GM18505 (cell line): ENCODE data around the gene MGST1.
"Not testable (repeated sequence)": the region's sequence is repeated elsewhere in the genome, so short reads cannot be mapped to it uniquely, and the experiment has no call there.

Experiments used
- ATAC-seq: cut with Tn5 transposase; IDR thresholded peaks from one replicate; pipeline ENCODE4 v1.9.1; 2021; ENCODE audit not compliant: unreplicated experiment
- POLR2A ChIP-seq: IDR thresholded peaks from 4 replicates; pipeline ENCODE4 v1.6.1; 2011; ENCODE audit warnings: borderline replicate concordance; ENCODE audit not compliant: insufficient read depth, insufficient read length; ENCODE audit errors: extremely low read depth

MGST1 gene

DNA sequence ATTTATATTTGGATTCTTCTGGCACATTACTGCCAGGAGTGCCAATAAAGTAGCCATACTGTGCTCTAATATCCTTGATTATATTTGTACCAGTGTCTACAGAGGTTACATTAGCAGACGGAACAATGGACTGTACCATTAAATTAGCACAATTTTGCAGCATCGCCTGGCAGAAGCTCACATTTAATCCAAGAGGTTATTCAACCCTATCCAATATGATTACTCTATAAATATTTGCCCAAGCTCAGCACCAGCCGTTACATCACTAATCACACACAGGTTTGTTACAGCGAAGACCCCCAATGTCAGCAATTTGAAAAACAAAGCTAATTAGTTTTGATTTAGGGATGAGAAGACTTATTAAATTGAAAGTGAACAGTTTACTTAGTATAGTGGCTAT lies 16.9 kb upstream of the MGST1 start:
- no peak for TF ChIP-seq POLR2A
- ATAC-seq = no peak

DNA sequence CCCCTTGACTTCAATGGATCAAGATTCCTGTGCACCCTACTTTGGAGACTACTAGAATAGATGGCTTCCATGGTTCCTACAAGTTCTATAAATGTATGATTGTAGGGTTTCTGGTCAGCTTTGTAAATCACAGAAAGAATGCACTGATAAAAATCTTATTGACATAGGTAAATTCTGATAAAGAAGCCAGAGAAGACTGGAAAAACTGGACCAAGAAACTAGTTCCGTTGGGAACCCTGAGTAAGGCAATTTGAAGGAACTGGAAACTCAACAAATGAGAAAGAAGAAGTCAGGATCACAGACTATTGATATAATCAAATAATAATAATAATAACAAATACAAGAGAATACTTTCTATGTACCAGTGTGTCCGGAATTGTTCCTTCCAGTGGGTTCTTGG lies 15.4 kb upstream of the MGST1 start:
- no peak for ATAC-seq
- no peak for TF ChIP-seq POLR2A

DNA sequence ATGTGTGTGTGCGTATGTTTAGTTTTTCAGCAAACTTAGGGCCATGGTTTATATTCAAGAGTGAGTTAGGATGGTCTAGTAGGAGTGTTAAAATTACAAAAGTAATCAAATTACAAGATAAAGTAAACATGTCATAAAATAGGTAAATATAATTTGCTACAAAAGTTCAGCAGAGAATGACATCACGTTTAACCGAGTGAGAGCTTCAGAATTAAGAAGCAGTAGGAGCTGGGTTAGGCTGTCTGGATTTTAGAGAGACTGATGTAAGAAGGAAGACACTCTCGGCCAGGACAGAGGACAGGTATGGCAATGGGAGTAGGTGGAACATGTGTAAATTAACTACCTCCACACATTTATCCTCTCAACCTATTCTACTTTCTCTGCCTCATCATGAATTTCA lies 11.6 kb upstream of the MGST1 start:
- no peak for ATAC-seq
- TF ChIP-seq POLR2A = no peak

DNA sequence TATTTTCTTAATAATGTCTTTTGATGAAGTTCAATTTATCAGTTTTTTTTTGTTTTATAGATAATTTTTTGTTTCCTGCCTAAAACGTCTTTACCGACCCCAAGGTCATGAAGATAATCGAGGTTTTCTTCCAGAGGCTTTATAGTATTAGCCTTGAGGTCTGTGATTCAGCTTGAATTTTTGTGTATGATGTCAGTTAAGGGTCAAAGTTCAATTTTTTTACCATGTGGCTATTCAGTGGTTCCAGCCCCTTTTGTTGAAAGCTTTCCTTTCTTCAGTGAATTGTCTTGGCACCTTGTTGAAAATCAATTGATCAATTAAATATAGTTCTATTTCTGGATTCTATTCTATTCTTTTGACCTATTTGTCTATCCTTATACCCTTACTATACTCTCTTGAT lies 3.2 kb upstream of the MGST1 start:
- ATAC-seq = no peak

DNA sequence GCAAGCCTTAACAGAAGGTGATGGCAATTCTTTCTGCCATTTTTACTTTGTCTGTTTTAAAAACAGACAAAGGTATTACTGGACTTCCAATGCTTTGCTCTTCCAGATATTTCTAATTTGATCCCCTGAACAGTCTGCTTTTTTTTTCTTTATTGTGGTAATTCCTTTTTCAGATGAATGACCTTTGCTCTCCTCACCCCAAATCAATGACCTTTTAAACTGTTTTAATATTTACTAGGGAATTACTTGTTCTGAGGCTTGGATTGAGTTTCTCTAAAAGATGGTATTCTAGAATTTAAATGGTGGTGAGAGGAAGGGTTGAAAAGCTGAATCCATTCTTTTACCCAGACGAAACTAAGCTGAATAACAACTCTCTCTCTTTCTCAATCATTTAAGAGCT lies 2.3 kb upstream of the MGST1 start:
- no peak for TF ChIP-seq POLR2A
- ATAC-seq = no peak

More for the DNA sequence above, 3.2 kb upstream of the MGST1 start:
- TF ChIP-seq POLR2A = no peak

DNA sequence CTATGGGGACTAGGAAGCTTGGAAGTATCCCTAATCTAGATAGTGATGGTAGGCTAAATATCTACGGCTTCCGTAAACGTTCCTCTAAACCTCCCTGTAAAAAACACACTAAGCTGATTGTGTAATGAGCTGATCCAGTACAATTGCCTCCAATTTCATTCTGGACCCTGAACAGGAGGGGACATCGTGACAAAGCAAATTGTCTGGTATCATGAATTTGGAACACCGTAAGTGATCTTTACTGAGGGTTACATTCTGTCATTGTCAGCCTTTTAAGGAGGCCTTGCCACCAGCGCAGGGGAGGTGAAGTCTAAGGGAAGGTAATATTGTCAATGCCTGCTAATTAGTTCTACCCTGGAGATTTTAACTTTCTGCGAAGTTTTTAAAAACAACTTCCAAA lies 487 bp upstream of the MGST1 start:
- no peak for TF ChIP-seq POLR2A
- no peak for ATAC-seq

DNA sequence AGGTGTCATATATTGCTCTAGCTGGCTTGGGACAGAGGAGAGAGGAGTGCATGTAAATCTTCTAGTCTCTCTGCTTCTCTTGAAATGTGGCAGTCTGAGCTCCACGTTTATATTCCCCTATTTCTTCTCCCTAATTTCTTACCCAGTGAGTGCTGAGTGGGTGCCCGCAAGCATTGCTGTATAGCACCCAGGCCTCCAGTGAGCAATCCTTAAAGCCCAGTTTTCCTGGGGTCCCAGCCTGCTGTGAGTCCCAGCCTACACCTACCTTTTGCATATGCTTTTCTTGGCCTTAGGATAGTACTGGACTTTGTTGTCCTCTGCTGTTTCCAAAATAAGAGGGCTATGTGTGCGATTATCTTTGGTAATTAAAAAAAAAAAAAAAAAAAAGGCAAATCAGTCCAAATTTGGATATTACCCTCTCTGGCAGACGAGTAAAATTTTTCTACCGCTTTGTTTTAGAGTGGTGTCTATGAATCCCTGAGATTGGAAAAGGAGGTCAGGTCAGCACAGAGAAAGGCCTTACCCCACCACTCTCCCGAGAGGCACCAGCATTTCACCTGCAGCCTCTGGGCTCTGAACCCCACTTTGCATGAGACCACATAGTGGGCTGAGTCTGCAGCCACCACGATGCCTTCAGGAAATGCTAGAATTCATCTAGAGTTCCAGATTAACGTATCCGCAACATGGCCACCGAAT lies 1.1 kb downstream of the MGST1 start:
- peak; percentile 45 for ATAC-seq

DNA sequence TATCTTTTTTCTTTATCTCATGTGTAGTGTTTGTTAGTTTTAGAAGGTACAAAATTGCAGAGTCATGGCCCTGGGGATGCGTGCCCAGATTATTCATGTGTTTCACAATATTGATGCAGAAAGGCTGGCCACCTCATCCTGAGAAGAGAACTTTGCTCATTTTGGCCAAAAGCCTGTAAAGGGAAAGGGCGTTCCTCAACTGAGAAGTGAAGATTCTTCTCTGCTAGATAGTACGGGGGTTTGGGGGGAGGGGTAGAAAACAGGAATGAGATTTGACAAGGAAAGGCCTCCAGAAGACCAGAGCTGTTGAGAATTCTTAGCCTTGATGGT lies 1.7 kb downstream of the MGST1 start:
- ATAC-seq = peak; percentile 38
- no peak for TF ChIP-seq POLR2A

More for the DNA sequence above, 1.1 kb downstream of the MGST1 start:
- TF ChIP-seq POLR2A = no peak

DNA sequence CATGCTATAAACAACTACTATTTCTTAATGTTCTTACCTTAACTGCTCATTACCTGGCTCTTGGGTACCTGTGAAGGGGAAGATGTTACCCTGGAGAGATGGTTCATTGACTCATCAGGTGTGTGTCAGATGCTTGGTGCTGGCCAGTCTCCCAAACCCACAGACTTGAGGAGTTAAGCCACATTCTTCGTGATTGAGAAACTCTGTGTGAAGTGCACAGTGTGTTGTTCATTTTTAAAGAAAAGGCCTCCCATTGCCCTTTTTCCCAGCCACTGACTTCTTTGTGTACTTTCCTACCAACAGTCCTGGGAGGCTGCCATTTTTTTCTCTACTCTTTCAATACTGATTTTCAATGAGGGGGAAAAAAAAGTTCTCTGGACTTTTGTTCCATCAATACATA lies 3.2 kb downstream of the MGST1 start:
- no peak for ATAC-seq

DNA sequence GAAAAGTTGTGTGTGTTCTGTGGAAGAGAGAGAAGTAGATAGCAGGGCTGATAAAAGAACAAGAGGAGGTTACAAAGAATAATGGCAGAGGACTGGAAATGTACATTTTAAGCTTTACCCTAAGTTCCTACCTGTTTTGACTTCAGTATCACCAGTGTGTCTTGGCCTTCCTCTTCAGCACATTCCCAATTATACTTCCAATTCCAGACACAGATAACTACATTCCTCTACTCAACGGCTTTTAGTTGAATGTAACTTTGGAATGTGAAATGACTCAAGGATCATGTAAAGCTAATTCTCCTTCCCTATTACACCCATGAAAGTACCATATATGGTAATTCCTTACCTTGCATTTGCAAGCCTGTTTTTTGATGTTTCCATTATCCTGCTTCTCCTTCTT lies 5.0 kb downstream of the MGST1 start:
- no peak for ATAC-seq
- TF ChIP-seq POLR2A = no peak

More for the DNA sequence above, 3.2 kb downstream of the MGST1 start:
- no peak for TF ChIP-seq POLR2A

DNA sequence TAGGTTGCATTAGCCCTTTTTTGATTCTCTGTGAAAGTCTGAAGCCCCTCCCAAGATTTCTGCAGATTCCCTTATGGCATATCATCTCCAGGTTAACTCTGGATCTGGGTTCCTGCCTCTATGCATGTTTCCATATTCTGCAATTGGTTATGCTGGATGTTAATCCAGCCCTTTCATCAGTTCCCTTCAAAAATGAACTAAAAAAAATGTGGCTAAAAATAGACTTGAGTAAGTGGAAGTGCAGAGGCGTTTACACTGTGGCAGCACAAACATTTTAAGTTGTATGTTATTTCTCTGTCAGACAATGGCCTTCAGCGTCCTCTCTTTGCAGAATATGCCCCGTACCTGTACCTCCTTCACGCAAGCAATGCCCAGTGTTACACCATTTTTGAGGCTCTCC lies 11.4 kb downstream of the MGST1 start:
- no peak for ATAC-seq
- no peak for TF ChIP-seq POLR2A

DNA sequence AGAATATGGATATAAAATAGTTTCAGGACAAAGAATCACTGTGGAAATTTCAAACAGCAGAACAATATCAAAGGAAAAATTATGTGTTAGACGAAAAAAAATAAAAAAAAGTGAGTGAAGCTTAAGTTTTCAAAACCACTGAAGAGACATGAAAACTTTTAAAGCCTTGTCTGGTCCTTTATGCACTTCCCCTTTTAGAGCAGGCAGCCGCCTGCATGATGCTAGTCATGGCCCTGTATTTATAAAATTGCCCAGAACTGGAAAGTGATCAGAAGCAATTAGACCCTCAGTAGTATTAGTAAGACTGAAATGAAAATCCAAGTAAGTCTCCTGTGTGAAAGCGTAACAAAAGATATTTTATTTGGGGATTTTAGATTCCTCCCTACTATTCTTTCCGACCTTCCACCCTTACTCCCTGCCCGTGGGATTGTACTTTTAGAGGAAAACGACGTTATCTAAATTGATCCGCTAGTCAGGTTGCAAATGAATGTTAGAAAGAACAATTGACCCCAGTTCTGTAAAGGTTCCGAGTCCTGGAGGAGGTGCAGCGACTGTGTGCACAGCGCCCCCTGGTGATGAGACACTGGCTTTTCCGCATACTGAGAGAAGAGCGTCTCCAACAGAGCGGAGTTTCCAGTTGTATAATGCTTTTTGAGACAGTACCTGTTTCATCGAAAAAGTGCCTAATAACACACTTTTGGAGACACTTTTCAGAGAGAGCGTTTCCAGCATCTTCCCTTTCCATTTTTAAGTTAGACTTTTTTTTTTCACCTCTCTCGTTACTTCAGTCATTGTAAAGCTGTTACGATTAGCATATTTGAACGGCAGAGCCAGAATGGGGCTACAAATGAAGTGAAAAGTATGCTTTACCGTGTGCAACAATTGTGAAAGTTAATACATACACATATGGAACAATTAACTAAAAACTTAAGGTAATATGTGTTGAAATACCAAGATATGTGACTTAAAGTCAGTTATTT lies 12.4 kb downstream of the MGST1 start:
- peak; percentile 65 for ATAC-seq

DNA sequence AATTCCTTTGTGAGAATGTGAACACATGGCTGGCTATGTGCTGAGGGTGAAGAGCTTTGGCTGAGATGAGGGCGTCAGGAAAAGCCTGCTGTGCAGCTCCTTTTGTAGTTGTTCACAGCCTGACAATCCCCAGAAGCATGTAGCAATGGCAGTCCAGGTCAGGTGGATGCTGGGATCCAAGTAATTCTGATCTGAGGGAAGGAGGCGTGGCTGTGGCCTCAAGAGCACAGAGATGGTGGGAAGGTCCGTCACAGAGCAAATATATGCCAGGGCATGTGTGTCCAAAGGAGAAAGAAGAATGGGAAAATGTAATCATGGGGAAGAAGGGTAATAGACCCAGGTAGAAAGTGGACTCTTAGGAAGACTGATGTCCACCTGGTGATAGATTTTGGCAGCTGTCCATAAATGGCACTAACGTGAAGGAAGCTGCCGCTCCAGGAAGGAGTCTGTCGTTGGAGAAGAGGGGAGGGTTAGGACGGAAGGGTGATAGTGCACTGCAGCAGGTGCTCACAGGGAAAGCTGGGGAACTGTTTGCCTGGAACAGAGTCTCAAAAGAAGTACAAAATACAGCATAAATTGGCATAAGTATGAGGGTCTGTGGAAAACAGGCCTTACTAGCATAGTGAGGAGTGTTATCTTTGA lies 13.8 kb downstream of the MGST1 start:
- TF ChIP-seq POLR2A = no peak
- ATAC-seq = no peak

More for the DNA sequence above, 12.4 kb downstream of the MGST1 start:
- no peak for TF ChIP-seq POLR2A

DNA sequence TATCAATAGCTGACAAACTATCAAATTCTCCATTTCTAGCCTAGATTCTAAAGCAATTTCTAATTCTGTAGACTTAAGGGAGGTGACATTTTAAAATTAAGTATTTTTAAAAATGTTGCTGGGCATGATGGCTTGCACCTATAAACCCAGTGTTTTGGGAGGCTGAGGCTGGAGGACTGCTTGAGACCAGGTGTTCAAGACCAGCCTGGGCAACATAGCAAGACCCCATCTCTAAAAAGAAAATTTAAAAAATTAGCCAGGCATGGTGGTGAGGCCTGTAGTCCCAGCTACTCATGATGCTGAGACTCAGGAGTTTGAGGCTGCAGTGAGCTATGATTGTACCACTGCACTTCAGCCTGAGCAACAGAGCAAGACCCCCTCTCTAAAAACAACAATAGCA lies 15.1 kb downstream of the MGST1 start:
- no peak for TF ChIP-seq POLR2A
- ATAC-seq = no peak

DNA sequence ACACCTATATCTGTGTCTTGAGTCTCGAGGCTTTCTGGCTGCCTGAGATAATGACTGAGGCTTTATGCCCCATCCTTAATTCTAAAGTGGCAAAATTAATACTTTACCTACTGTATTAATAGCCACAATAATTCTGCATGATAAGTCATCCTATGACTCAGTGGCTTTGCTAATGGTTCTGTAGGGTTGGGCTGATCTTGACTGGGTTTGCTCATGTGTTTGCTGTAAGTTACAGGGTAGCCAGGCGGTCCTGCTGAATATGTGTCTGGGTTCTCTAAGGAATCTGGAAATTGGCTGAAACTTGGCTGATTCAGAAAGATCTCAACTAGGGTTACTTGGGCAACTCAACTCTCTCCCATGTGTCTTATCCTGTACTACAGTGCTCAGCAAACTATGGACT lies 21.7 kb downstream of the MGST1 start:
- ATAC-seq = no peak
- no peak for TF ChIP-seq POLR2A

DNA sequence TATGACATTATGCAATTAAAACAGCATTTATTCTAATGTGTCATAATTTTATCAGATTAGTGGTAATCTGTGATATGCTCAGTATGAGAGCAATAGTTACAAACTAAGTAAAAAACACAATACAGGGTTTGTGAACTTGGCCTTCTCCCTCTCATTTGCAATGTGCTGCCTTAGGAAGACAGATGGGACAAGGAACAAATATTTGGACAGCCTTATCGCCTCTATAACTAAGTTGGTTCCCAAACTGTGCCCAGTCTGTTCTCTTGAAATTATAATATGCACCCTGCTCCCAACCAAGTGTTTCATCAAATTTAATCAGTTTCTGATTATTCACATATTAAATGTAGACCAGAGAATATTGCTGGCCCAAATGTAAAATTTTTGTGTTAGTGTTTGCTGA lies 22.7 kb downstream of the MGST1 start:
- ATAC-seq = no peak
- no peak for TF ChIP-seq POLR2A

DNA sequence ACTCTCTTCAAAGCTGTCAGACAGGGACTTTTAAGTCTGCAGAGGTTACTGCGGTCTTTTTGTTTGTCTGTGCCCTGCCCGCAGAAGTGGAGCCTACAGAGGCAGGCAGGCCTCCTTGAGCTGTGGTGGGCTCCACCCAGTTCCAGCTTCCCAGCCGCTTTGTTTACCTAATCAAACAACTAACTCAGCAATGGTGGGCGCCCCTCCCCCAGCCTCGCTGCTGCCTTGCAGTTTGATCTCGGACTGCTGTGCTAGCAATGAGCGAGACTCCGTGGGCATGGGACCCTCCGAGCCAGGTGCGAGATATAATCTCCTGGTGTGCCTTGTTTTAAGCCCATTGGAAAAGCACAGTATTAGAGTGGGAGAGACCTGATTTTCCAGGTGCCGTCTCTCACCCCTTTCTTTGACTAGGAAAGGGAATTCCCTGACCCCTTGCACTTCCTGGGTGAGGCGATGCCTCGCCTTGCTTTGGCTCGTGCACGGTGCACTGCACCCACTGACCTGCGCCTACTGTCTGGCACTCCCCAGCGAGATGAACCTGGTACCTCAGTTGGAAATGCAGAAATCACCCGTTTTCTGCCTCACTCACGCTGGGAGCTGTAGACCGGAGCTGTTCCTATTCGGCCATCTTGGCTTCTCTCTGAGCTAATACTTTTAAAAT lies 35.3 kb downstream of the MGST1 start:
- not testable (repeated sequence) for ATAC-seq
